ENCODE data around the gene STRA8.

Gene STRA8

DNA sequence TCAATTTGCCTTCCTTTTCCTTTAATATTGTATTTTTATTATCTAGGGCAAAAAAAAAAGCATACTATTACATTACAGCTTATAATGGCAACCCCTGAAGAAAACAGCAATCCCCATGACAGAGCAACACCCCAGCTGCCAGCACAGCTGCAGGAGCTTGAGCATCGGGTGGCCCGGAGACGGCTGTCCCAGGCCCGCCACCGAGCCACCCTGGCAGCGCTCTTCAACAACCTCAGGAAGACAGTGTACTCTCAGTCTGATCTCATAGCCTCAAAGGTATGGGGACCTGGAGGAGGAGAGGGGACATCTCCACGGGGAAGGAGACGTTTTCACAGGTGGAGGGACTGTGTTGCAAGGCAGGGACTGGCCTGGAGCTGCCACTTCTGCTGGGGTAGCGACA lies 6.8 kb downstream of the STRA8 start:
- no peak for DNase-seq

DNA sequence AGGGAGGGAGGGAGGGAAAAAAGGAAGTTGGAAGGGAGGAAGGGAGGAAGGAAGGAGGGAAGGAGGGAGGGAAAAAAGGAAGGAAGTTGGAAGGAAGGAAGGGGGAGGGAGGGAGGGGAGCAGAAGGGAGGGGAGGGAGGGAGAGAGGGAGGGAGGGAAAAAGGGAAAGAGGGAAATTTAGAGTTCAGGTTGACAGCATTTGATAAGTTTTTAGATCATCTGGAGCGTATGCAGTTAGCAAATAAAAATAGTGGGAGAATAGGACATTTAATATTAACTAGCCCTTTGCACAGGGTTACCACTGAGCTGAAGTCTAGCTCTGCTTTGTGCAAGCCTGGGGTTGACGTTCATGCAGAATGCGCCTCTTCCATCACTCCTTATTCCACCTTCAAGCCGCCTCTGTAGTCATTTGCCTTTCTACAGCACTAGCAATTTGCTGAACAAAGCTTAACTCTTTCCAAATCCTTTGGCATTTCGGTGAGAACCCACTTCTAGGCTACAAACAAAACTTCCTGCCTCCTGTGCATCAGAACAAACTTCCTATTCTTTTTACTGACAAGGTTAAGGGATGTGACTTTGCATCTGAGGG lies 8.6 kb downstream of the STRA8 start:
- no peak for DNase-seq

DNA sequence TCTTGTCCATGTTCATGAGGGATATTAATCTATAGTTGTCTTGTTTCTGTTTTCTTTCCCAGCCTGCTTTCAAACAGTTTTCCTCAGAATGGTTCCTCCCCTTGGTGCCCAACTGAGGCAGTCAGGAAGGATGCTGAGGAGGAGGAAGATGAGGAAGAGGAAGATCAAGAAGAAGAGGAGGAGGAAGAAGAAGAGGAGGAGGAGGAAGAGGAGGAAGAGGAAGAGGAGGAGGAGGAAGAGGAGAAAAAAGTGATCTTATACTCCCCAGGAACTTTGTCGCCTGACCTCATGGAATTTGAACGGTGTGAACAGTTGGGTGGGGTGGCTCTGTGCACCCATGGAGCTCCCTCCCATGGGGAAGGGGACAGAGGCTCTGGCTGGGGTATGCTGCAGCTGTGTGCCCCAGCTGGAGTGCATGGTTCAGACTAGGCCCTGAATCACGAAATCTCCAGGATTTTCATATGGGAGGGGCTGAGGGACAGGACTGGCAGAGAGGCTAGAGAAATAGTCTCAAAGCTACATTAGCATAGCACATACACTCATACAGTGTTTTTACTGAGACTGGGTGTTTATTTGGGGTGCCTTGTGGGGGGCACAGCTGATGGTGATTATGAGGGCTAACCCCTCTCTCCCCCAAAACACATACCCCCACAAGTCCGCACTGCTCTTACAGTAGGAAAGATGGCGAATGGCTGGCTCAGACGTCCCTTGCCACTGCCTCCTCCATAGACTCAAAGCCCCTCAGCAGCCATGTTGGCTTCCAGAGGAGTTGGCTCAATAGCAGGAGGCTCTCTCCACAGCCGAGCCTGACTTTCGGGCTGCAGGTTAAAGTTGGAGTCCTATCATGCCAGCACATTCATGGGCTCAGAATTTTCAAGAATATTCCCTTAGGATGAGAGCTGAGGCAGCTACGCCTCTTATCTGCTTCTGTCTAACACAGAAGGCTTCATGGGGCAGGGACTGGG lies 11.9 kb downstream of the STRA8 start:
- no peak for DNase-seq

DNA sequence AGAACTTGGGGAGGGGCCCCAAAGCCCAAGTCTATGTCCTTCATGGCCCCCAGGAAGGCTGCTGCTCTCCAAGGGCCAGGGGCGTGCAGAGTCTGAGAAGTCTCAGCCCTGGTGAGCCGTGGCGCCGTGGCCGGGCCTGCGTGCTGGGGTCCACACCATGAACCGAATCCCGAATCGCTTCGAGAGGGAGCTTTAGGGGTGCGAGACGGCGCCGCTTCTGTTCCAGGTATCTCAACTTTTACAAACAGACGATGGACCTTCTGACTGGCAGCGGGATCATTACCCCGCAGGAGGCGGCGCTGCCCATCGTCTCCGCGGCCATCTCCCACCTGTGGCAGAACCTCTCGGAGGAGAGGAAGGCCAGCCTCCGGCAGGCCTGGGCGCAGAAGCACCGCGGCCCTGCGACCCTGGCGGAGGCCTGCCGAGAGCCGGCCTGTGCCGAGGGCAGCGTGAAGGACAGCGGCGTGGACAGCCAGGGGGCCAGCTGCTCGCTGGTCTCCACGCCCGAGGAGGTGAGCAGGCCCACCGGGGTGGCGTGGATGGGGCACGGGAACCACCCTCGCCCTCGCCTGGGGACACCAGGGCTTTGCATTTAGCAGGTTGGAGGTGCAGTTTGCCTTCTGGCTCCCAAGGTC lies 12.7 kb downstream of the STRA8 start:
- no peak for DNase-seq

DNA sequence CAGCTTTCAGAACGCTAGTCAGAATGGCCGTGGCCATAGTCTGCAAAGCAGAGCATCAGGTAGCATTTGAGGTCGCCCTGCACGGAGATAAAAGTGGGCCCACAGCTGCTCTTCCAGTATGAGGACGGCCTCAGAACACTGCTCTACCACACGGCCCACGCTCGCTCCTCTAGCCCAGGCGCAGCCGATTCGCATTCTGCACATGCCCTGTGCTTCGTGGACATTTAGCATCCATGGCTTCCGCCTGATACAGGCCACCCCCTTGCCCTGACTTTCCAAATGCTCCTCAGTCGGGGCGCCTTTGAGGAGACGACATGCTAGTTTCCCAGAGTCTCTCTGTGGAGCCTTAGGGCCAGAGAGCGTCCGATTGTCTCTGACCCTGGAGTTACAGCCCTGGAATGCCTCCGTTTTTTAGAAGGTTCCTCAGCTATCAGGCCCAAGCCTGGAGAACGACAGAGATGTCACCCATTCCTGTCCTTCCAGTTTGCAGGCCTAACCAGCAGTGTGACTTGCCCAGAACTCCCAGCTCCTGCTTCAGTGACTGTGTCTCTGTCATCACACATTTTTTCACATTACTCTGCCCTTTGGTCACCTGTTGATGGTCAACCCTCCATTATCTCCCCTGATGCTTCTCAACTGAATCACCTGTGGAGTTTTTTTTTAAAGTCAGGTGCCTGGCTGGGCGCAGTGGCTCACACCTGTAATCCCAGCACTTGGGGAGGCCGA lies 14.3 kb downstream of the STRA8 start:
- no peak for DNase-seq

DNA sequence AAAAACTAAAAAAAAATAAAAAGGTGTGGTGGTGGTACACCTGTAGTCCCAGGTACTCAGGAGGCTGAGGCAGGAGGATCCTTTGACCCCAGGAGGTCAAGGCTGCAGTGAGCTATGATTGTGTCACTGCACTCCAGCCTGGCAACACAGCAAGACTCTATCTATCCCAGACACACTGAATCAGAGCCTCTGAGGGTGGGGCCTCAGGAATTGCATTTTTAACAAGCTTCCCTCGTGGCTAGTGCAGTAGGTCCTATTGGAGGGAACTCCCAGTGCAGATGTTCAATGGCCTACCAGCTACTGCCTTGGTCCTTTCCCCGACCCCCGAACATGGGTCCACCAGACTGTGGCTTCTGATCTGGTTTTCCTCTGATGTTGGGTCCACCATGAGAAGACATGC lies 14.9 kb downstream of the STRA8 start:
- no peak for DNase-seq

DNA sequence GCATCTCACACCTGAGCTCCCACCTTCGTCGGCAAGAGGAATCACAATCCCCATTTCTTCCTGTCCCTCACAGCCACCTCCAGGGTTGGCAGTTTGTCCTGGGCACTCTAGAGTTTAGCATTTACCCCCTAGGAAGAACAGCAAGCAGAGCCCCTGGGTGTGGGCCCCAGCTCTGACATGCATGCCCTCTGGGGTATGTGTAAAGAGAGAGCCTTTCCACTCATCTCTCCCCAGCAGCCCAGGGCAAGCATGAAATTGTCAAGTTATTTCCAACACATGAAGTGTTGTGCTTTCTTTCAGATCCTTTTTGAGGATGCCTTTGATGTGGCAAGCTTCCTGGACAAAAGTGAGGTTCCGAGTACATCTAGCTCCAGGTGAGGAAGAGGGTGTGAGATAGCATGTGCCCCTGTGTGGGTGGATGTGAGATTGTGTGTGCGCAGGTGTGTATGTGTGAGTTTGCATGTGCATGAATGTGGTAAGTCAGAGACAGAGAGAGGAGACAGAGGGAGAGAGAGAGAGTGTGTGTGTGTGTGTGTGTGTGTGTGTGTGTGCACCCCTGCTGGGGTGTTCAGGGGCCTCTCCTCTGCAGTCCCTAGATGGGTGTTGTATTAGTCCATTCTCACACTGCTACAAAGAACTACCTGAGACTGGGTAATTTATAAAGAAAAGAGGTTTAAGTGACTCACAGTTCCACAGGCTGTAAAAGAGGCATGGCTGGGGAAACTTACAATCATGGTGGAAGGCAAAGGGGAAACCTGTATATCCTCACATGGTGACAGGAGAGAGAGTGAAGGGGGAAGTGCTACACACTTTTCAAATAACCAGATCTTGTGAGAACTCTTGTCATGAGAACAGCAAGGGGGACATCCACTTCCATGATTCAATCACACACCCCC lies 18.1 kb downstream of the STRA8 start:
- no peak for DNase-seq

DNA sequence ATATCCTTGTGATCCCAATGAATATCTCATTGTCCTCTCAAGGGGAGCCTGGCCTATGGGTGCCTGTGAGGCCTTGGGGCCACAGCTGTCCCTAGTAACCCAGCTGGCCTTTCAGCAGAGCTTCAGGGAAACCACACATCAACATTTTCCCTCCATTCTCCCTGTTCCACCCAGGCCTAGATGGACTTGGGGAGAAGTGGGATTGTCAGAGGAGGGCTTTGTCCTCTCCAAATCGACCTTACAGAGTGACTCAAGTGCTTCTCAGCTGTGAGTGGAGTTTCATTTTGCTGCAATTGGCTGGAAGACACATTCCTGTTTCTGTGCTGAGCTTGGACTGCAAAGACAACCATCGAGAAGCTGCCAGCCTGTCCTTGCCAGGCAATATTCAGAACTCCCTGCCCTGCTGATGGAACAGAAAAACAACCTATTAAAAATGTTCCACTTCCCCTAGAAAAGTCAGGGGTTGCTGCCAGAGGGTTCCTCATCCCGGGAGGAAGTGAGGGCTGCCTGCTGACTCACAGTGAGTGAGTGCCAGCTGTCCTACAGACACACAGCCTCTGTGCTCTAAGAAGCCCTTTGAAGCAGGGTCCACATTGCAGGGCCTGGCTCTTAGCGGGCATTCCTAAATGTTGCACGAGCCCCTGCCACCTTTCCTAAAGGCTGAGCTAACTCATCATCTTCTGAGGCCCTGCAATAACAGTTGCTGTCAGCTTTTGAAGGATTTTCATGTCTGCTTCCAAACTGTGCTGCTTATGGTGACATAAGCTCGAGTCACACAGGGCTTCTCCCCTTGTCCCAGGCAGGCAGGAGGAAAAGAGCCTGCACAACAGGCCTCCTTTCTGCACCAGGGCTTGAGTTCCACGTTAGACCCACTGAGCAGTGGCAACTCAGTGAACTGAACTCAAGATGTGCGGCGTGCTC lies 20.5 kb downstream of the STRA8 start:
- no peak for DNase-seq

DNA sequence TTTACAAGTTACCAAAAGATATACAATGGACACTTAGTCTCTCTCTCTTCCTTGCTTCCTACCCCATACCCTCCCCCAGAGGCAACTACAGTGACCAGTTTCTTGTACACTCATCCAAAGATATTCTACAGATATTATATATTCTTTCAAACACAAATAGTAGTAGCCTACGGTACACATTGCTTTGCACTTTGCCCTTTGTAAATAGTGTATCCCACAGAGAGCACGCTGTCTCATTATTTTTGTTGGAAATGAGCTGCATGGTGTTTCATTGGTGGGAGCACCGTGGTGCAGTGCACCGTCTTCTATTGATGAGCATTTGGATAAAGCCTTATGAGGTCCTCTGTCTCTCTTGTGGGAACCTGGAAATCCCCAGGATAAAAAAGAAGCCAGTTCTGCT lies 24.2 kb downstream of the STRA8 start:
- DNase-seq = no peak

DNA sequence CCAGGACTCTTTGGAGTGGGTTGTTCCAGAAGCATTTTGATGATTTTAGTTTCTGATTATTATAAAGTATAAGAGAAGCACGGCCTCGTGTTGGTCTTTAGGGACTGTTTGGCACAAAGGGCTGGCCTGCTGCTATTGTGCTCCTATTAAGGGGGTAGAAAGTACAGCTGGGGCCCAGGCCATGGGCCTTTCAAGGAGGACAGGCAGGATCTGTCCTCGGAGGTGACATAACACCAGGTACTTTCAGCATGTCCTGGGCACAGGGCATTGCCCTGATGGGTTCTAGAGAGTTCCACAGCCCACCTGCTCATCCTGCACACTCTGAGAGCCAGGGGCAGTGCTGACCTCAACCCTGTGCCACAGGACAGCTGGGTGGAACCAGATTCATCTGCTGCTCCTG lies 24.9 kb downstream of the STRA8 start:
- no peak for DNase-seq

DNA sequence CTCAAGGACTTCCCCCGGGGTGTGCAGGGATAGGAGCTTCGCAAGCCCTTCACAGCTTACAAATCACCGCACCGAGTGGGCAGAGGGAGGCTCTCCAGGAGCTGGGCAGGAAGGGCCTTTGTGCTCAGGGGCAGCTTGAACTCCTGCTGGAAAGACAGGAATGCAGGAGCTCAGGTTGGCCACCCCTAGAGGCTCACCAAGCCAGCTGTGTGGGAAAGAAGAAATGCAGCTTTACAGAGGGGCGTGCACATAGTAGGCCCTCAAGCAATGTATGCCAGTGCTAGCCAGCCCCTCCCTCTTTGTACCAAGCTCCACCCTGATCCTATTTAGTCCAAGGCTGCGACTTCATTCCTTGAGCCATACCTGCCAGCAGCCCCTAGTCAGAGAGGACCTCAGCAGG lies 26.1 kb downstream of the STRA8 start:
- DNase-seq = no peak

DNA sequence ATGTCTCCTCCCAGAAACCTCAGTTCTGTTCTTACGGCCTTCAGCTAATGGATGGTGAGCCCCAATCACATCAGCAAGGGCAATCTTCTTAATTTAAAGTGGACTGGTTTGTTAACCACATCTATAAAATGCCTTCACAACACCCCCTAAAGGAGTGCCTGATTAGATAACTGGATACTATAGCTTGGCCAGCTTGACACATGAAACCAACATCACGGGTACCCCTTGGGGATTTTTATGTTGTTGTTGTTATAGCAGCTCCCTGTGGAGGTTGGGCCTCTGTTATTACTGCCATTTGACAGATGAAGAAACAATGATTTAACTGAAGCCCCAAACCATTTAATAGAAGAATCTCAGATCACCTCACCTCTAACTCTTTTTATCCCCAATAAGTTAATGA lies 26.8 kb downstream of the STRA8 start:
- no peak for DNase-seq

DNA sequence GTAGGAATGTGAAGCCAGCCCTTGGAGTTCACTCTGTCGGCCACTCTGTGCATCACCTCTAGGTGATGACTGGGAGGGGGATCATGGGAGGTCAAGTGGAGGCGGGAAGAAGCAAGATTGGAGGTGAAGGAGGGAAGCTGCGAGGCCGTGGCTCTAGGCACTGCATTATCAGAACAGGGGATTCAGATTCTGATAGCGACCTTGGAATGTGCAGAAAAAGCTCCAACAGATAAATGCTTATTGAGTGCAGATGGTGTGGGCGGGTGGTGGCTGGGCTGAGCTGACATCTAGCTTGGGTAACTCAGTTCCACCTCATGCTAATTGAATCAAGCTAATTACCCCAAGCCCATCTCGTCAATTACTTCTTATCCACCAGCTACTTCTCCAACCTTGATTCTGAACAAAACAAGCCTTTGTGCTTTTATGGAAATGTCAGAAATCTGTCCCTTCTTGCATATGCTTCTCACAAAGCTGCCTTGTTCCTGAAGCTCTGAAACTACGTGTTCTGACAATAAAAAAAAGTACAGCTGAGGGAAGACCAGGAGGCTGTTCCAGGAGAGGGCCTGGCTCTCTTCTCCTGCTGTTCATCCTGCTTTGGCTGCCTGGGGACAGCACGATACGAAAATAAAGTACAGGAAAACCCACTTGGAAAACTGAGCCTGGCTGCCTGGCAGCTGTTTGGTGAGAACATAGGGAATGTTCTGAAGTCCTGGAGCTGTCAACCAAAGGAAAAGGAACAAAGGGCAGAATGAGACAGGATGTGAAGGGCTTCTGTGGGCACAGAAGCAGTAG lies 27.5 kb downstream of the STRA8 start:
- no peak for DNase-seq

DNA sequence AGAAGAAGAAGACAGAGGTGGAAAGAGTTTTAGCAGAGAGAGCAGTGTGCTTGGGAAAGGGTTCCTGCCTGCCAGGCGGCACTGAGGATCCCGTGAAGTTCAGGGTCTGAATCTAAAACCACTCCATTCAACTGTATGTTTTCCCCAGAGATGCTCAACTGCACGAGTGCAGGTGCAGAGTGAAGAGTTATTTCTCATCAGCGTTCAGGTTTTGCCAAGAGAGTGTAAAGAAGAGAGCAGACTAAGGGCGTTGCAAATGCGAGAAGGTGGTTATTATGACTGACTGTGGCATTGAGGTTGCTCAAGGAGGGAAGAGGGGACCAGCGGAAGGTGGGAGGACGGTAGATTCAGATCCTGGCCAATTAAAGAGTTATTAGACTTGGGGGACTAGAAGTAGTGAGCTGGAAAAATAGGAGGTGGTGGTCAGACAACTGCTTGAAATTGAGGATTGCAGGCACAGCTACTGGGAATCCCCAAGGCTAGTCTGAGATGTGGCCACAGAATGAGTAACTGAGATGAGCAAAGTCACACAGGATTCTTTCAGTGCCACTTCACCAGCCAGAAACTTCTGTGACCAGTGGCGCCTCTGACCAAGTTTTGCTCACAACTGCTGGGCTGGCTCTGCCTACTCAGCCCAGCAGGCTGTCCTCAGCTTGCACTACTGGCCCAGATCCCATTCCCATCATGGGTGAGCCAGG lies 29.1 kb downstream of the STRA8 start:
- DNase-seq = no peak

DNA sequence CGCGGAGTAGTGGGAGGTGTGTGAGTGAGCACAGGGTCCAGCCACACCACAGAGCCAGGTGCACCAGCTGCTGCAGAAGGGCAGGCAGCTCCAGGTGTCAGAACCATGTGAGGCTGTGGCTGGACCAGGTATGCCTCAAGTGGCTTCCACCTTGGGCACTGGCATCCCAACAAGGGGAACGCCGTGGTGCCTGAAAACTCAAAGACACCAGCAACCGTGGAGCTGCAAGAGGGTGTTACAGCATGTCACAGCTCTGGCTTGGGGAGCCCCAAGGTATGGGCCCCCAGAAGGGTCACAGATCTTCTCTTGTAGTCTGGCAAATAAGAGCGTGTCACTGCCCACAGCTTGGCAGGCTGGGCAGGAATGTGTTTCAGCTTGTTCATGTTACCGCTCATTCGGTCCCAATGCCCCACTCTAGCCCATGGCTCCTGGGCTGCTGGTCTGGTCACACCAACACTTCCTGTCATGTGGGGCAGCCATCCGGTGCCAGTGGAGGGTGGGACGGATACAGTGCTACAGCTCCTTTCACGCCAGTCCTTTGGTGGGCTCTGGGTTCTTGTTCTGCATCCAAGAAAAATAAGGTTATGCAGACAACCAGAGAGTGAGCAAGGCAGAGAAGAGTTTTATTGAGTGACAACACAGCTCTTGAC lies 29.8 kb downstream of the STRA8 start:
- DNase-seq = no peak

DNA sequence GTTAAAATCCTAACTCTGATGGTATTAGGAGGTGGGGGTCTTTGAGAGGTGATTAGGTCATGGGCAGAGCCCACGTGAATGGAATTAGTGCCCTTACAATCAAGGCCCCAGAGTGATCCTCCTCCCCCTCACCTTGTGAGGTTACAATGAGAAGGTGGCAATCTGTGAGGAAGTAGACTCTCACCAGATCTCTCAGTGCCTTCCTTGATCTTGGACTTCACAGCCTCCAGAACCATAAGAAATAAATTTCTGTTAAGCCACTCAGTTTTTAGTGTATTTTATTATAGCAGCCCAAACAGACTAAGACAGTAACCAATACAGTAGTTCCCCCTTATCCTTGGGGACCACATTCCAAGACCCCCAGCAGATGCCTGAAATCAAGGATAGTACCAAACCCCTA lies 32.0 kb downstream of the STRA8 start:
- no peak for DNase-seq

DNA sequence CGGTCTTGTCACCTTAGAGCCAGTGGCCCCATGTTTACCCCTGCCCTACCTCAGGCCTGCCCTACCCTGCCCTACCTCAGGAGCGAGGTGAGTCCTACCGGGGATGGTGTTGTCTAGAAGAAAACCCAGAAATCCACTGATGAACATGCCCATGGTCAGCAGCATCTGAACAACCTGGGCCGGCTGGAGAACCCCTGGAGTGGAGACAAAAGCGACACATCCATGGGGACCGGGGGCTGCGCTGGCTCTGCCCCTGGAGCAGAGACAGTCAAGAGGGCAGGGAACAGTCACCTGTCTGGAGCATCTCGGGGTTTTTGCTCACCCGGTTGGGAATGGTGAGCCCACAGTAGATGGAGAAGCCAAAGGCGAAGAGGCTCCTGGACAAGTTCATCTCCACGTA lies 36.3 kb downstream of the STRA8 start:
- DNase-seq = no peak

DNA sequence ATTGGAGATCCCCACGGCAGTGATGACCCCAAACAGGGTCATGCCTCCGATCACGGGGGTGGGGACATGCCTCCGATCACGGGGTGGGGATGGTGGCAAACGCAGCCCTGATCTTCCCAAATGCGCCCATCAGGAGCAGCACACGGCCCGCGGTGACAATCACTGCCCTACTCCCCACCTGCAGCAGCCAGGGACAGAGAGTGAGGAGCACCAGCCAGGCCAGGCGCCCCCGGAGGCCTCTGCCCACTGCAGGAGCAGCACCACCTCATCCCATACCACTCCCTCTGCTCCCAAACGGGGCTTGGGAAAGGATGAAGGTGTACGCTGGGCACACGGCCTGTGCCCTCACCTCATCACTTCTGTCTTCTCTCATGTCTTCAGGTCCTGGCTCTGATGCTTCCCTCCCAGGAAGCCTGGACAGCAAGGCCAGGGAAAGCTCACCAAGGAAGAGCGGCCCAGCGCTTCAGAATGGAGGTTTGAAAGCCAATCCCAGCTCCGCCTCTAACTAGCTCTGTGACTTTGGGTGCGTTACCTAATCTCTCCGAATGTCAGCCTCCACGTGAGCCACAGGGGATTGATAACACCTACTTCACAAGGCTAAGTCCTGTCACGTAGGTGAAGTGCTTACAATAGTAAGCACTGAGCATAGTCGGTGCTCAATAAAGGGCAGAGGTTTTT lies 37.1 kb downstream of the STRA8 start:
- no peak for DNase-seq

DNA sequence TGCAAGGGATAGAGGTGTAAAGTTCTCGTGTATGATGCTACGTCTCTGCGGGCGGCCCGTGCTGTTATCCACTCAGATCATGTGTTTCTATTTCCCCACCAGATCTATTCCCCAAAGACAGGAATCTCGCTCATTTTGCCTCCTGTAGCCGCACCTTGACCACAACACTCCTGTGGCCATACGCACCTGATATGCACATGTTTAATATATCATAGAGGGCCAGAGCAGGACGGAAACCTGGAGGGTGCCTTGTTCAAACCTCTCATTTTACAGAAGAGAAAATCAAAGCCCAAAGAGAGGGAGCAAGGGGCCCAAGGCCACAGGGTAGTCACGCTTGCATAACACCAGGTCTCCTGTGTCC lies 37.6 kb downstream of the STRA8 start:
- DNase-seq = no peak

All from activated CD4-positive, alpha-beta T cell treated with anti-CD3 and anti-CD28 coated beads, Interleukin-2, amount 50 U/mL, for 4 hours (primary cell).